ENCODE results near the gene NISCH.

GRCh38 chr3:52507359-52507758 lies 52.0 kb downstream of the NISCH start:
- no peak for TF ChIP-seq CTCF (IDR thresholded peaks at IDR 0.05)
- no peak for TF ChIP-seq POLR2AphosphoS5 (IDR thresholded peaks at IDR 0.05; ENCODE audit: low read depth, low read length)

Measured in Panc1 (cell line).